Uterus (tissue), 4 donors: ENCODE data around the gene ZNF319. TPM values are rescaled to one million over a fixed set of nuclear protein-coding genes. Genes with fewer than 3 reads are reported as not detected.

Experiments
- DNase-seq, 2 donors: peaks; one replicate each; pipeline ENCODE4 v3.0.0-alpha.2; 2019 to 2020
- H3K27ac ChIP-seq, 2 donors: fragments of 200-600 bp; sonication (generic); 1 replicate in 1 of 2; 2 replicates in 1 of 2; pipeline ENCODE4 v1.5.1; 2016 to 2018
- H3K27me3 ChIP-seq, 2 donors: fragments of 200-600 bp; sonication (generic); one replicate each; pipeline ENCODE4 v1.5.1; 2018 to 2019; ENCODE audit warnings: control low read depth in 1 of 2
- H3K36me3 ChIP-seq, 2 donors: fragments of 200-600 bp; sonication (generic); one replicate each; pipeline ENCODE4 v1.5.1; 2019; ENCODE audit warnings: control low read depth in 1 of 2
- H3K4me1 ChIP-seq, 2 donors: fragments of 200-600 bp; sonication (generic); one replicate each; pipeline ENCODE4 v1.5.1; 2018 to 2019; ENCODE audit warnings: control low read depth in 1 of 2
- H3K4me3 ChIP-seq, 2 donors: fragments of 200-600 bp; sonication (generic); 1 replicate in 1 of 2; 2 replicates in 1 of 2; pipeline ENCODE4 v1.5.1; 2018 to 2019; ENCODE audit warnings: mild to moderate bottlenecking in 1 of 2
- H3K9me3 ChIP-seq, 2 donors: fragments of 200-600 bp; sonication (generic); one replicate each; pipeline ENCODE4 v1.5.1; 2019; ENCODE audit warnings: control low read depth in 1 of 2
- CTCF ChIP-seq, 4 experiments: fragments of 200-600 bp in 2 of 4; fragments of 450-650 bp in 2 of 4; sonication (generic) in 2 of 4; IDR thresholded peaks; one replicate each; pipeline ENCODE4 v1.5.1; 2016 to 2019; ENCODE audit warnings: antibody characterized with exemption in 4 of 4, mild to moderate bottlenecking in 2 of 4, moderate library complexity in 1 of 4
- POLR2A ChIP-seq, 2 donors: fragments of 450-650 bp; IDR thresholded peaks; one replicate each; pipeline ENCODE4 v1.6.1; 2016; ENCODE audit warnings: antibody characterized with exemption in 2 of 2, mild to moderate bottlenecking in 1 of 2, moderate library complexity in 1 of 2
- intact Hi-C: fragments of 100-400 bp; cut with DNase I; formaldehyde crosslinking; loops from one replicate; pipeline ENCODE4 v1.15.1; 2023; ENCODE audit warnings: low total_unique reads
- total RNA-seq, 4 donors: library from RNA; depleted of rRNA in 3 of 4; stranded (reverse); fragments of >200 nt in 3 of 4; gene quantifications; one replicate each; pipeline versions ENCODE4 v1.1.0 to v1.2.4, GENCODE V29; 2014 to 2023
- donor health status: DM: yes; HTN: yes; CAD: no.

Gene ZNF319
- total RNA-seq, 4 donors from 2014 or later: 5.4 to 11.5 (median 6.9) TPM

DNA sequence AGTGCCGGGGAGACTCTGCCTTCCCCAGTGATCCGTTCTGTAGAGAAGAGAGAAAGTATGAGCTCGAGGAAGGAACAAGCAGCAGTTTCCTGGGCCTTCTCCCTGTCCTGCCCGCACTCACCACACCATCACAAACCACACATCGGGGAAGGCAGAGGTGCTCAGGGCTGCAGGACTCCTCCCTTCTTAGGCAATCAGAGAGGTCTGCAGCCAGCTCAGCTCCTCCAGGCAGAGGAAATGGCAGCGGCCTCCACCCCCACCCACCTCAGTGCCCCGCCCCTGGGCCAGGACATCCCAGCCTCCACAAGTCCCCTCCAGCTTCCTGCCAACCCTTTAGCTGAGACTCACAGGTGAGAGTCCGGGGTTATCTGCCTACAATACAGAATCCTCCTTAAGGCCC, 2.0 kb downstream of the ZNF319 start:
- Histone ChIP-seq H3K36me3 (no peaks in the 10 kb centered on the region), H3K9me3 (no peaks in the 10 kb centered on the region), H3K27ac (no peak overlapping the region), H3K4me1 (no peaks in the 10 kb centered on the region), H3K27me3 (no peaks in the 10 kb centered on the region), H3K4me3 (no peak overlapping the region)
- intact Hi-C loops: no loop called here
- TF ChIP-seq CTCF (IDR thresholded peaks at IDR 0.05) (no peak), POLR2A (IDR thresholded peaks at IDR 0.05) (no peak)
- DNase-seq: no peak

DNA sequence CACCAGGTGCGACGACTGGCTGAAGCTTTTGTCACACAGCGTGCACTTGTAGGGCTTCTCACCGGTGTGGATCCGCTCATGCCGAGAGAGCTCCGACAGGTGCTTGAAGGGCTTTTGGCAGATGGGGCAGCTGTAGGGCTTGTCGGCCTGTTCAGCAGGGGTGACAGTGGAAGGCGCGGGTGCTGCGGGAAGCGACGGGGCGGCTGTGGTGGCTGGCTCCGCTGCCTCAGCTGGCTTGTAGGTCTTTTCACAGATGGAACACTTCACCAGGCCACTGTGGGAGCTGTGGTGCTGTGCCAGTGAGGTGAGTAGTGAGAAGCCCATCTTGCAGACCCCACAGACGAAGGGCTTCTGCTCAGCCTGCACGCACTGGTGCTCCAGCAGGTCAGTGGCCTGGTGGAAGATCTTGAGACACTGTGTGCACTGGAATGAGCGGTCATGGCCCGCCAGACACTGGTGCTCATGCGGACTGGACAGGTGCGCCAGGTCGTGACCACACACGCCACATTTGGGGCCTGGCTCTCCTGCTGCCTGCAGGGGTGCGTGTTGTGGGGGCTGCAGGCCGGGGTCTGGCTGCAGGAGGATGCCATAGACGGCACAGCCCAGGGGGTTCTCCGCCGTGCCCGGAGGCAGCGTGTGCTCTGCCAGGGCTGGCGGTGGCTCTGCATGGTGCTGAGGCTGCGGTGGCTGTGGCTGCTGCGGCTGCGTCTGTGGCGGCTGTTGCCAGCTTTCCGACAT, 2.8 kb downstream of the ZNF319 start:
- intact Hi-C loops: no loop called here
- Histone ChIP-seq H3K4me1 (no peaks in the 10 kb centered on the region), H3K9me3 (no peaks in the 10 kb centered on the region), H3K27ac (no peak overlapping the region), H3K27me3 (no peaks in the 10 kb centered on the region), H3K36me3 (no peaks in the 10 kb centered on the region), H3K4me3 (no peak overlapping the region)
- DNase-seq: no peak
- no peak for TF ChIP-seq CTCF (IDR thresholded peaks at IDR 0.05)
- TF ChIP-seq POLR2A (IDR thresholded peaks at IDR 0.05): no peak

DNA sequence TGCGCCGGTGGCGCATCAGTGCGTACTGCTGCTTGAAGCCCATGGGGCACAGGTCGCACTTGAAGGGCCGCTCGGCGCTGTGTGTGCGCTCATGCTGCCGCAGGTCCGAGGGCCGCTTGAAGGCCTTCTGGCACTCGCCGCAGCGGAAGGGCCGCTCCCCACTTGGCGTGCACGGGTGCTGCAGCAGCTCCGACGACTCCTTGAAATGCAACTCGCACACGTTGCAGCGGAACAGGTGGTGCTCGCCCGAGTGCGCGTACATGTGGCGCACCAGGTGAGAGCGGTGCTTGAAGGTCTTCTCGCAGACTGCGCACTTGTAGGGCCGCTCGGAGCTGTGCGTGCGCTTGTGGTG, 3.3 kb downstream of the ZNF319 start:
- no peaks in the 10 kb centered on the region for H3K4me1 ChIP-seq
- intact Hi-C loops: no loop called here

DNA sequence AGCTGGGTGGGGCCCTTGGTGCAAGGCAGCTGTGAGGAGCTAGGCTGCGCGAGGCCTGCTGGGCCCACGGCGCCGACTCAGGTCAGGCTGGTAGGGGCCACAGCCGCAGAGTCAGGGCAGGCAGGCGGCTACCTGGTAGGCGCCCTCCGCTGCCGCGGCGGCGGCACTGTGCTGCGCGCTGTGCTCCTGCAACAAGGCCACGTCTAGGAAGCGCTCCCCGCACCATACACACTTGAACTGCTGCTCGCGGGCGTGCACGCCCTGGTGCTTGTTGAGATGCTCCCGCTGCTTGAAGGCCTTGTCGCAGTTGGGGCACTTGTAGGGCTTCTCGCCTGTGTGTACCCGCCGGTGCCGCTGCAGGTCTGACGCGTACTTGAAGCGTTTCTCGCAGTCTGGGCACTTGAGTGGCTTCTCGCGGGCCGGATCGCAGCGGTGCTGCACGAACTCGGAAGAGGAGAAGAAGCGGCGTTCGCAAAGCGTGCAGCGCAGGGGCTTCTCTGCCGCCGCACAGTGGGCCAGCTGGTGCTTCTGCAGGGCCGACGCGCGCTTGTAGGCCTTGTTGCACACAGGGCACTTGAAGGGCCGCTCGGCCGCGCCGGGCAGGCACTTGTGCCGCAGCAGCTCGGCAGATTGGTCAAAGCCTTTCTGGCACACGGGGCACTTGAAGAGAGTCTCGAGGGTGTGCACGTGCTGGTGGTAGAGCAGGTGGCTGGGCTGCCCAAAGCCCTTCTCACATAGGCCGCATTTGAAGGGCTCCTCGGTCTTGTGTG, 3.9 kb downstream of the ZNF319 start:
- H3K4me1 ChIP-seq: no peaks in the 10 kb centered on the region
- no peak overlapping the region for H3K27ac ChIP-seq
- no peaks in the 10 kb centered on the region for H3K9me3 ChIP-seq
- no peak overlapping the region for H3K4me3 ChIP-seq
- intact Hi-C loops: no loop called here
- TF ChIP-seq CTCF (IDR thresholded peaks at IDR 0.05) (no peak), POLR2A (IDR thresholded peaks at IDR 0.05) (no peak)
- DNase-seq: no peak
- H3K27me3 ChIP-seq: no peaks in the 10 kb centered on the region
- no peaks in the 10 kb centered on the region for H3K36me3 ChIP-seq

More for the DNA sequence above, 3.3 kb downstream of the ZNF319 start:
- no peaks in the 10 kb centered on the region for H3K36me3 ChIP-seq
- H3K27ac ChIP-seq: no peak overlapping the region
- DNase-seq: no peak
- no peak for TF ChIP-seq CTCF (IDR thresholded peaks at IDR 0.05)
- TF ChIP-seq POLR2A (IDR thresholded peaks at IDR 0.05): no peak
- H3K9me3 ChIP-seq: no peaks in the 10 kb centered on the region
- H3K27me3 ChIP-seq: no peaks in the 10 kb centered on the region
- H3K4me3 ChIP-seq: no peak overlapping the region

- intact Hi-C loops: no loop called here
- no peak overlapping the region for H3K27ac ChIP-seq
- no peak for TF ChIP-seq CTCF (IDR thresholded peaks at IDR 0.05)
- no peak for TF ChIP-seq POLR2A (IDR thresholded peaks at IDR 0.05)
- H3K9me3 ChIP-seq: no peaks in the 10 kb centered on the region
- H3K4me3 ChIP-seq: no peak overlapping the region
- DNase-seq: no peak
- no peaks in the 10 kb centered on the region for H3K27me3 ChIP-seq
- no peaks in the 10 kb centered on the region for H3K36me3 ChIP-seq
- H3K4me1 ChIP-seq: no peaks in the 10 kb centered on the region
Measured at GRCh38 chr16:57995721-57996405, 4.6 kb downstream of the ZNF319 start.
